Activated CD8-positive, alpha-beta memory T cell treated with anti-CD3 and anti-CD28 coated beads for 4 hours (primary cell): ENCODE results near the gene TGM2.
"Not testable (repeated sequence)": the region's sequence is repeated elsewhere in the genome, so short reads cannot be mapped to it uniquely, and the experiment has no call there.

Source experiments
- DNase-seq, 2 donors: peaks; one replicate each; pipeline ENCODE4 v3.0.0-alpha.2; 2020; ENCODE audit warnings: low read depth in 2 of 2

The TGM2 gene

DNA sequence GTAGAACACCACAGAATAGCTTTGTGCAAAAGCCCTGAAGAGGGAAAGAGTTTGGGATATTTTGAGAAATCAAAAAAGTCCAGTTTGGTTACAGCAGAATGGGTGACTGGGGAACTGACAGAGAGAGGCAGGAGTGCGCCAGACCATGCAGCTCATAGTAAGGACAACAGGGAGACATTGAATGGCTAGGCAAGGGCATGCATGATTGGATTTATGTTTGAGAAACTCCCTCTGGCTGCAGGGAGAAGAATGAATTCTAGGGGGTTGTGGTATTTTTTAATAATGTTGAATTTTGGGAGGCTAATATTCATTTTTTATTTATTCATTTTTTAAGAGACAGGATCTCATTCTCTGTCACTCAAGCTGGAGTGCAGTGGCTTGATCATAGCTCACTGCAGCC lies 49.9 kb downstream of the TGM2 start:
- DNase-seq: no peak

DNA sequence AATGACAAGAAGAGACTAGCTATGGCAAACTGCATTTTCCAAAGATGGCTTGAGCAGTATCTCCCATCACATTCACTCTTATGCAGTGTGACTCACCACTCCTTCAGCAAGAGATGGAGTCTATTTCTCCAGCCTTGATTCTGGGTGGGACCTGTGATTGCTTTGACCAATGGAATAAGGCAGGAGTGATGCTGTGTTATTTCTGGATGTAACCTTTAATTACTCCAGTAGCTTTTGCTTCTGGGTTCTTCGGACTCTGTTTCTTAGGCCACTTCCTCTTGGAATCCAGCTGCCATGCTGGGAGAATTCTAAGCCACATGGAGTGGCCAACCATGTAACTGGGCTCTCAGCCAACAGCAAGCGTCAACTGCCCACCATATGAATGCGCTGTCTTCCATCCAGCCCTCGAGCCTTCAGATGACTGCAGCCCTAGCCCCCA lies 50.7 kb downstream of the TGM2 start:
- no peak for DNase-seq

DNA sequence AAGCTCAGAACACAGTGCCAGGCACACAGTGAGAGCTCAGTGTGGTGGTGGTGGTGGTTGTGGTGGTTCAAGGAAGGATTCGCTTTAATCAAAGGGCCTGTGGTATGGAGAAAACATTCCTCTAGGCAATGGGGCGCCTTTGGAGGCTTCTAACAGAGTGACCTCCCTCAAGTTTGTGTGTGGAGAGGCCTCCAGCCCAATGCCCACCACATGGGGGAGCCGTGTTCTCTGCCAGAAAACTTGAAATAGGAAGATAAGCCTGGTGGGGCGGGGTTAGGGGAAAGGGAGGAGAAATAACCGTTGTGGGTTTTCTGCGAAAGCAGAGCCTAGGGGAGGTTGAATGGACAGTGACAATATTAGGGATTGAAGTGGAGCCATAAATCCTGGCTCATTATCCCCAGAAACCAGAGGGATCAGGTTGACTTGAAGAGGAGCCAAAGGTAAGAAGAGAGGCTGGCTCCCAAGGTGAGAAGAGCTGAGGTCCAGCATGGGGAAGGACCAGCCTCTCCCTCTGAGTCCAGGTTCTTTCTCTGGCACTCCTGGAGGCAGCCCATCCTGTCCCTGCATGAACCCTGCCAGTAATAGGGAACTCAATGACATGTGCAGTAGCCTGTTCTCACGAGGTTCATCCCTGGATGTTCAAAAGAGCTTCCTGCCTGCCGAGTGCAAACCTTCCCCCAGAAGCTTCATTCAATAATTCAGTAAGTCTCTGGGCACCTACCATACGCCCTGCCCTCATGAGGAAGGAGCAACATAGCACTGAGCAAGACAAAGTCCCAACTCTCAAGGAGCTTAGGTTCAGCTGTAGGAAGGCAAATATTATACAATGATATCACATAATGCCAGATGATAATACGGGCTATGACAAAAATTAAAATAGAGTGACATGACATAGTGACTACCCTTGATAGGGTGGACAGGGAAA lies 51.4 kb downstream of the TGM2 start:
- no peak for DNase-seq

DNA sequence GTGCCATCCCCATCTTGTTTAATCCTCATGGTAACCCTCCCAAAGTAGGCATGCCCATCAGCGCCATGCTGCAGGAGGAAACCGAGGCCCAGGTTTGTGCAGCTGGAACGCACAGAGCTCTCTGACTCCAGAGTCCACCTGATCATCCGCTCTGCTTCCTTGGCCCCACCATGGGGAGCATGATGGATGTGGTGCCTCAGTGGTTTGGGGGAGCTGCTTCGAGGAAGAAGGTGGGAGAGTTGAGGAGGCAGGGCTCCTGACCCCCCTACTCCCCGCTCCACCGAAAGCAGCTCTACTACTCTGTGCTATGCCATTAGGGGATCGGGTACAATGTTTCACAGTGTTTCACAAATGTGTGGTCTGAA lies 52.2 kb downstream of the TGM2 start:
- no peak for DNase-seq

DNA sequence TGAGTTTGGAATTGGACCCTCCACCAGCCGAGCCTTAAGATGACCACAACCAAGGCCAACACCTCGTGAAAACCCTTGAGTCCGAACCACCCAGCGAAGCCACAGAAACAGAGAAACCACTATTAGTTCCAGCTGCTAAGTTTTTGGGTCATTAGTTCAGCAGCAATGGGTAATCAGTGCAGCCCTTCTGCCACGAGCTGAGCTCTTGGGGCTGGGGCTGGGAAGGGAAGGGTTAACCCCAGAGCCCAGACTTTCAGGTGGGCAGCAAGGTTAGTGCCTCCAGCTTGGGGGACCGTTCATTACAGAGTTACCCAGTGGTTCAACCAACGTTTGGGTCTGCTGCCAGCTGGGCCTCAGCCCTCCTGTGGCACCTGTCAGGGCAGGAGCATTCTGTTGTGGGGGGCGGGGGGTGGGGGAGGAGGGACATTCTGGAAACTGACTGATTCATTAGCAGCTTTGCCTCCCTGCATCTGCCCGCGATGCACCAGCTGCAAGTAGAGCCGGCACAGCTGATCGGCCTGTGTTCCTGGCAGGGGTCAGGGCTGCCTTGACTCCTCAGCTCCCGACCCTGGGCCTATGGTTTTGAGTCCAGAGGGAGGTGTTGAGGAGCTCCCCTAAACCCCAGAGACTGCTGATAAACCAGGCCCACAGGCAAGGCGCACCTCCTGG lies 52.7 kb downstream of the TGM2 start:
- no peak for DNase-seq

DNA sequence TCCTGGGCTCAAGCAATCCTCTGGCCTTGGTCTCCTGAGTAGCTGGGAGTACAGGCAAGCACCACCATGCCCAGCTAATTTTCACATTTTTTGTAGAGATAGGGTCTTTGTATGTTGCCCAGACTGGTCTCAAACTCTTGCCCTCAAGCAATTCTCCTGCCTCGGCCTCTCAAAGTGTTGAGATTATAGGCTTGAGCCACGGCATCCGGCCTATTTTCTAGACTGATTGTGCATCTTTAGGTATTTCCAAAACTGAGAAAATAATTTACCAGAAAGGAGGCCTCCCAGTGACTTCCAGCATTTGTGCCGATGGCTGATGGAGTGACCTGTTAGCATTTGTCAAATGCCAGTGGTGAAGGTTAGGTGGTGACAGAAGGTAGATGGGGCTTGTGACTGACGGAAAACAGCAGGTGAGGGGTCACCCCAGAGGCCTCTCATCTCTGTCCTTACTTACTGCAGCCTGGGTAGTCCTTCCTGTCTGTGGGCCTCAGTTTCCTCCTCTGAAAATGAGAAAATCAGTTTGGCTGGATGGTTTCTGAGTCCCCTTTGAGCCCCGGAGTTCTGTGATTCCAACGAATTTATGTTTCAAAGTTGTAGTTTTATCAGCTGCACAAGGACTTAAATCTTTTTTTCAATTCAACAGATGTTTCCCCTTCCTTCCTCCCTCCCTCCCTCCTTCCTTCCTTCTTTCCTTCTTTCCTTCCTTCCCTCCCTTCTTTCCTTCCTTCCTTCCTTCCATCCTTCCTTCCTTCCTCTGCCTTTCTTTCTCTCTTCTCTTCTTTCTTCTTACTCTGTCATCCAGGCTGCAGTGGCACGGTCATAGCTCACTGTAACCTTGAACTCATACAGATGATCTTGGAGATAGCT lies 53.5 kb downstream of the TGM2 start:
- DNase-seq: no peak

DNA sequence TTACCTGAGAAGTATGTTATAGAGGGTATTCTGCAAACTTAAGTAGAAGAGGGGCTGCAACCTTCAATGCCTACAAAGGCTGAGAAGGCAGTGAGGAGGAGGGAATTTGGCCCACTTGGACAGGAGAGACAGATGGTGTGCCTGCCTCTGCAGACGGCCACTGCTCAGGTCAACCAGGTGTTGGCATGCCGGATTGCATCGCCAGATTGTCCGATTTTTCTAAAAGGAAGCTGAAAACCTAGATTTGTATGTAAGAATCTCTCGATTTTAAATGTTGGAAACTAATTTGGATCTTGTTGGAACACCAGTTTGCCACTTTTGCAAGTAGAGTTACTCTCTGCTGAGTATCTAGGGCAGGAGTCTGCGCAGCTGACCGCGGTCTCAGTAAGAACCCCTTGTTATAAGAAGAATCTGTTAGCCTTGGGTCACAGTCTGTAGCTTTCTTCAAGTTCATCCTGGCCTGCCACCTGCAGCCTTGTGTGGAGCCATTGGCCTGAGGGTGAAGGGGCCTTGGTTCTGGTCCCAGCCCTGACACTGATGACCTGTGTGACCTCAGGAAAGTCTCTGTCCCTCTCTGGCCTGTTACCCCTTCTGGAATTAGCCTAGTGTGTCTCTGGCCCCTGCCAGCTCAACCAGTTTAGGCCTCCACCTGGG lies 54.4 kb downstream of the TGM2 start:
- no peak for DNase-seq

DNA sequence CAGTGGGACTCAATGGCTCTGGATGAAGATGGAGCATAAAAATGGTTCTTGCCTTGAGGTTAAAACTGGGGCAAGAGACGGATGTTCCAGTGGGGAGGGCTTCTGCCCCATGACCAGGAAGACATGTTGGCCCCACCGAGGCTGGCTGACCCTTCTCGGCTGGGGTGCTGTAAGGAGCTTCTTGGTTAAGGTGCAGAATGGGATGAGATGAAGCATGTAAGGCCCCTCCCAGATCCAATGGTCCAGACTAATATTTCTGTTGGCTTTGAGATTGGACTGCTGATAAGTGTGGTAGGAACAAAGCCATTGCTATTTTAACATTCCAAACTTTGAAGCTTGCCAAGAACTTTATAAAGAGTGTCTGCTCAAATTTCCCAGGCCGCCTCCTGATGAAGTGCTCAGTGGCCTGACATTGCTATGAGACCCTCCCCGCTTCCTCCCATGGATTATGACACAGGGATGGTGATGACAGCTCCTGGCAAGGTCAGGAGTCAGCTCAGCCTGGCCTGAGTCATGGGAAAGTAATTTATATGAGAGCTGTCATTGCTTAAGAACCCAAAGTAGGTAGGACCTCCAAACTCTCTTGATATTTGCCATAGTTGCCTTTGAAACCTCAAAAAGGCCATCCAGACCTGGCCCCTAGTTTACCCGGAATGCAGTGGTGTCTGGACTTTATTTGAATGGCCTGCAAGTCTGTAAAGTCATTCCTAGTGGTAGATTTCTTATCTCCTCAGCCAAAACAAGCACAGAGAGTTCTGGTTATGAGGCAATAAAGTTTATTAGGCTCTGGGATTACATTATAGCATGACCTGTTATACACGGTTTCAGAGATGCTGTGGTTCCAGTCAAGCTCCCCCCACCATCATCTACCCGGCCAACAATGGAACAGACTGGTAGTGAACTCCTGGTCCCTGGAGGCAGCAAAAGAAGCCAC lies 55.2 kb downstream of the TGM2 start:
- no peak for DNase-seq

DNA sequence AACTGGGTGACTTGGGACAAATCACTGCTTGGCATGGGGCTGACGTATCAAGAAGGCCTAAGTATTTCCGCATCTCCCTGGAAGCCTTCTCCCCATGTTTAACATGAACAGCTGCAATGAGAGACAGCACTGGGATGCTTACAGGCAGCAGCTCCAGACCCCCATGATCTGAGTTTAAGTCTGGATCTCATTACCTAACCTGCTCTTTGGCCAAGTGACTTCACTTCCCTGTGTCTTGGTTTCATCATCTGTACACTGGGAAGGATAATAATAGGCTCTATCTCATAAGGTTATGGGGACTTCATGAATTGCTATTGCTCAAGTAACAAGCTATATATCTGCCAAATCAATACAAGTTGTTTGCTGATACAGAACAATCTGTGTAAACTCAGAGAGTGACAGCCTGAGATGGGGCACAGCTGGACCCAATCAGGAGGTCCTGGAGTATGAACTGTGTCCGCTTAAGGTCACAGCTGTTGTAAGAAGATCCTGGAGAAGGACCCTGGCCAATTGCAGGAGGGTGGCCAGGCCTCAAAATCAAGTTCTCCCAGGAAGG lies 56.0 kb downstream of the TGM2 start:
- no peak for DNase-seq

DNA sequence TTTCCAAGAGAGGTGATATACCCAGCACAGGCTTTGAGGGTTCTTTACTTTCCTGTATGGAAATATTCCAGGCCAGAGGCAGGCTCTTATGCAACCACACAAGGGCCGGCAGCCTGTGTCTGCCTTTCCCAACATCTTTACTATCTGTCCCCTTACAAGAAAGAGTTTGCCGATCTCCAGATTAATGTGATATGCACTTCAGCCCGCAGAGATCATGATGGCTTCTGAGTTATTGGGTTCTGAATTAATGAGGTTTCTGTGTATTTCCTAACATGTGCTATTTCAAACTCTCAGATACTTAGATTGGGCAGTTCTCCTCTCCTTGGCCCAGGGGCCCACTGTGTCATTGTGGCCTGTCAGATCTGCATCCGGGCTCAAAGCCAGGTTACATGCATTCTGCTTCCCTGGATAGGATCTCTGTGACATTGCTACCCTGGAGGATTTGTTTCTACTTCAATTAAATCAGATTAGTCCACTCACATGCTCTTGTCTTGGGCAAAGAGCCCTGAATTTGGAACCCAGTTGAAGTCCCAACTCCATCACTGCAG lies 56.6 kb downstream of the TGM2 start:
- DNase-seq: no peak

DNA sequence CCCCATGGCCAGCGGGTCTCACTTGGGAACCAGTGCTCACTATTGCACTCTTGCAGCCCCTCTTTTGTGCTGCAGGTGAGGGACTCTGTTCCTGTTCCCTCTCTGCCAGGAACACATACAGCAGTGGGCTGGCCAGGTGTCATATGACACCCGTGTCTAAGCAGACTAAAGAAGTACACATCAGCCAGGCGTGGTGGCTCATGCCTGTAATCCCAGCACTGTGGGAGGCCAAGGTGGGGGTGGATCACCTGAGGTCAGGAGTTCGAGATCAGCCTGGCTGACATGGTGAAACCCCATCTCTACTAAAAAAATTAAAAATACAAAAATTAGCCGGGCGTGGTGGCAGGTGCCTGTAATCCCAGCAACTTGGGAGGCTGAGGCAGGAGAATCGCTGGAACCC lies 57.2 kb downstream of the TGM2 start:
- DNase-seq: not testable (repeated sequence)

DNA sequence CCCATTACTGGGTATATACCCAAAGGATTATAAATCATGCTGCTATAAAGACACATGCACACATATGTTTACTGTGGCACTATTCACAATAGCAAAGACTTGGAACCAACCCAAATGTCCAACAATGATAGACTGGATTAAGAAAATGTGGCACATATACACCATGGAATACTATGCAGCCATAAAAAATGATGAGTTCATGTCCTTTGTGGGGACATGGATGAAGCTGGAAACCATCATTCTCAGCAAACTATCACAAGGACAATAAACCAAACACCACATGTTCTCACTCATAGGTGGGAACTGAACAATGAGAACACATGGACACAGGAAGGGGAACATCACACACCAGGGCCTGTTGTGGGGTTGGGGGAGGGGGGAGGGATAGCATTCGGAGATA lies 57.7 kb downstream of the TGM2 start:
- DNase-seq: not testable (repeated sequence)

DNA sequence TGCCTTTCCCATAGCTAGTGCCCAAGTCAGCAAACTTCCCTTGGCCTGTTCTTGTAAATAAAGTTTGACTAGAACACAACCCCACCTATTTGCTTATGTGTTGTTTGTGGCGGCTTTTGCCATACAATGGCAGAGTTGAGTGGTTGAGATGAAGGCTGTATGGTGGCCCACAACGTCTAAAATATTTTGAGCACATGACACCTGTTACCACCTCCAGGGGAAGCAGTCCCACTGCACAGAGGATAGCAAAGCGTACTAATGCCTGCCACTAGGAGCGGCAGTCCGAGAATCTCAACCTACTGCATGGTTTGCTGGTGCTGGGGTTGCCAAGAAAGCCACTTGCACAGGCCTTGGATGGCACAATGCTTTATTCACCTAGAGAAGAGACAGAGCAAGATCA lies 58.6 kb downstream of the TGM2 start:
- no peak for DNase-seq

DNA sequence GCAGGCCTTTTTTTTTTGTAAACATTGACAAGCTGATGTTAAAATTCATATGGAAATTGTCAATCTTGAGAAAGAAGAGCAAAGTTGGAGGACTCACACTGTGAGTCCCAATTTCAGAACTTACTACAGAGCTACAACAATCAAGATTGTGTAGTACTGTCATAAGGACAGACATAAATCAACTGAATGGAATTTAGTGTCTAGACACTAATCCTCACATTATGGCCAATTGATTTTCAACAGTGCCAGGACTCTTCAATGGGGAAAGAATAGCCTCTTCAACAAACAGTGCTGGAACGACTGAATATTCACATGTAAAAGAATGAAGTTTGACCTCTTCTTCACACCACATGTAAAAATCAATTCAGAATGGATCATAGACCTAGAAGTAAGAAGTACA lies 60.8 kb downstream of the TGM2 start:
- no peak for DNase-seq

DNA sequence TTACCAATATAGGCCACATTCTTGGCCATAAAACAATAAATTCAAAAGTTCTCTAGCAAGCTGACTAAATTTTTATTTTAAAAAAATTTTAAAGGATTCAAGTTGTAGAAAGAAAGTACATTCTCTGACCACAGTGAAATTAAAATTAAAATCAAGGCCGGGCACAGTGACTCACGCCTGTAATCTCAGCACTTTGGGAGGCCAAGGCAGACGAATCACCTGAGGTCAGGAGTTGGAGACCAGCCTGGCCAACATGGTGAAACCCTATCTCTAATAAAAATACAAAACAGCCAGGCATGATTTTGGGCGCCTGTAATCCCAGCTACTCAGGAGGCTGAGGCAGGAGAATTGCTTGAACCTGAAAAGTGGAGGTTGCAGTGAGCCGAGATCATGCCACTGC lies 62.9 kb downstream of the TGM2 start:
- DNase-seq: not testable (repeated sequence)

DNA sequence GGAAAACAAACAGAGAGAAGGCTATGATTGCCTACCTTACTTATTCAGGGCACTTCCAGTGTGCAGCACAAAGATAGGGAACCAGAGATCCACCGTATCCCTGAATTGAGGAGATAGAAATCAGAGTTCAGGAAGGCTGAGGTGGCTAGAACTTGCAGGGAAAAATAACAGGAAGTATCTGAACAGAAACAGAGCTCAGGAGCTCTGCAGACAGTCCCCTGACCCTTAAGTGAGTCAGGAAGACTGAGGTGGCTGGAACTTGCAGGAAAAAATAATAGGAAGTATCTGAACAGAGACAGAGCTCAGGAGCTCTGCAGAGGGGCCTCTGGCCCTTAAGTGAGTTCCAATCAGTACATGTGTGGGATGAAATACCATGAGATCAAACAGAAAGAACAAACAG lies 66.1 kb downstream of the TGM2 start:
- no peak for DNase-seq

DNA sequence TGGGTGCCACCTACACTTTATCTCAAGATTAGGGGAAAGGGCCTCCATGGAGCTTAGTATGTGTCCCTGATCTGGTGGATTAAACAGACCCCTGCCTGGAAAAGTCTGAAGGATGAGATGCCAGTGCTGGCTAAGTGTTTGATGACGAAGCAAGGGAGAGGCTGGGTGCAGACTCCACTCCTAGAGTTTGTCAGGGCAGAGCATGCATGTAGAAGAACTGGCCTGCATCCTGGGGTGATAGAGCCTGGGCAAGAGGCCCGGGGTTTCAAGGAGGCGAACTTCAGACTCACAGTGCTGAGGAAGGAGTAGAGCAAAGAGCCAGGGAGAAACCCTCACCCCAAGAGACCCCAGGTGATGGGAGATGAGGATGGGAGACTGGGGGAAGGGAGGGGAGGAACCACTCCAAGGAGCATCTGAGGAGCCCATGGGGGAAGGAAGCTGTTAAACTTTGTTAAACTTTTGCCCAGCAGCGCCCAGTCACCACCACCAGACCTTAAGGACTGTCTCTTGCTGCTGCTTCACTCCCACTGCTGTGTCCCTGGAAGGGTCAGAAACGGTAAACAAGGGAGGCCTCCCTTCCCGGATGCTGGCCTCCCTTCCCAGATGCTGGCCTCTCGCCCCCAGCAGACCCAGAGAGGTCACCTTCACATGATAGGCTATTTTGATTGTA lies 69.9 kb downstream of the TGM2 start:
- DNase-seq: no peak

DNA sequence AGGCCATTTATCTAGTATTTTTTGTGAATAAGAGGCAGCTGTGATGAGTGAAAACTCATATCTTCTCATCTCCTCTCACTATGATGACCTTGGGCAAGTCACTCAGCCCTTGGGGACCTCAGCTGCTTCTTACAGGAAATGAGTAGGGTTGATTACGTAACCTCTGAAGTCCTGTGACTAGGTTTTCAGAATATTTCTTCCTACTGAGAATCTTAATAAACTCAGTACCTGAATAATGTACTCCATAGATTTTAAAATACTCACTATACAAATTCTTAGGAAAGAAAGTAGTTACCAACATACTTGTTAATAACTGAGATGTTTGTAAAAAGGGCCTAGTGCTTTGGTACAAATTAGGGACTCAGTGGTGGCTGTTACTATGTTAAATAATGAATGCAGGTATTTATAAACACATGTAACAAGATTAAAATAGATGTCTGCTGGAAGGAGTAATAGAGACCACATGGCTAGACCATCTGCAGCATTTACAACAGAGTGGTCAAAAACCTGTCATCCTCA lies 70.6 kb downstream of the TGM2 start:
- DNase-seq: peak in 1 of 2 donors; percentile 1

DNA sequence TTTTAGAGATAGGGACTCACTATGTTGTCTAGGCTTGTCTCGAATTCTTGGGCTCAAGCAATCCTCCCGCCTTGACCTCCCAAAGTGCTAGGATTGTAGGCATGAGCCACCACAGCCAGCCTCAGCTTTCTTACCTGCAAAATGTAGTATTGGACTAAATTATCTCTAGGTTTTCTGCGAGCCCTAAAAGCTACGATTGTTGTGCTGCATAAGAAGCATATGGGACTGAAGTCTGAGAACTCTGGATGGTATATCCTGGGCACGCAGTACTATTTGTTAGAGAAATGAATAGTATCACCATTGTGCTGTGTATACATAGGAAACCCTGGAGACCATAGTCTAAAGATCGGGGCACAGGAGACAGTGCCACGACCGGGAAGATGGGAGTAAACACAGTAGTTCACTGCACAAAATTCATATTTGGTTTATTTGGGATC lies 71.4 kb downstream of the TGM2 start:
- DNase-seq: no peak
